ENCODE measurements around the gene CCDC85C. TPM values are rescaled to one million over a fixed set of nuclear protein-coding genes. Genes with fewer than 3 reads are reported as not detected.

Gene CCDC85C
- total and polyA plus RNA-seq, 2 experiments from 2014 or later: 4.5 to 24.9 TPM

GRCh38 chr14:99590746-99591555 is 13.1 kb downstream of the CCDC85C start:
- H3K4me2 ChIP-seq: 0 out of 2 replicates have a peak overlapping the region, but pooled peaks have one; percentile 14
- H4K20me1 ChIP-seq (replicated peaks; ENCODE audit: insufficient read depth): peaks cover 5% of the 10 kb centered on the region; the same call in 1 of the 2 replicates
- ATAC-seq: no peak
- no peak overlapping the region for H3K27ac Mint-ChIP-seq
- no peaks in the 10 kb centered on the region for H3K27me3 ChIP-seq (ENCODE audit: insufficient read depth)
- H3K27ac ChIP-seq (ENCODE audit: low read depth): no peak overlapping the region
- H3F3A ChIP-seq (replicated peaks; ENCODE audit: low read depth): 0 out of 2 replicates have a peak, but pooled peaks cover 4% of the 10 kb centered on the region
- H3K27me3 Mint-ChIP-seq (ENCODE audit: insufficient read depth, low read depth, poor library complexity): peaks cover 16% of the 10 kb centered on the region
- no peak overlapping the region for H3K4me3 Mint-ChIP-seq
- H3K4me1 Mint-ChIP-seq: peaks cover 37% of the 10 kb centered on the region
- peaks cover 20% of the 10 kb centered on the region for H3K4me1 ChIP-seq (ENCODE audit: insufficient read depth)
- H3K4me3 ChIP-seq: no peak overlapping the region
- no peak for DNase-seq (ENCODE audit: low spot score)
- no peaks in the 10 kb centered on the region for H3K36me3 ChIP-seq (ENCODE audit: insufficient read depth)
- H3K9me2 ChIP-seq (ENCODE audit: insufficient read depth): no peaks in the 10 kb centered on the region
- no peaks in the 10 kb centered on the region for H3K9me3 Mint-ChIP-seq
- no peak for TF ChIP-seq ZNF114 (CRISPR knock-in tag; IDR thresholded peaks at IDR 0.05)
- TF ChIP-seq, protein P1, sequence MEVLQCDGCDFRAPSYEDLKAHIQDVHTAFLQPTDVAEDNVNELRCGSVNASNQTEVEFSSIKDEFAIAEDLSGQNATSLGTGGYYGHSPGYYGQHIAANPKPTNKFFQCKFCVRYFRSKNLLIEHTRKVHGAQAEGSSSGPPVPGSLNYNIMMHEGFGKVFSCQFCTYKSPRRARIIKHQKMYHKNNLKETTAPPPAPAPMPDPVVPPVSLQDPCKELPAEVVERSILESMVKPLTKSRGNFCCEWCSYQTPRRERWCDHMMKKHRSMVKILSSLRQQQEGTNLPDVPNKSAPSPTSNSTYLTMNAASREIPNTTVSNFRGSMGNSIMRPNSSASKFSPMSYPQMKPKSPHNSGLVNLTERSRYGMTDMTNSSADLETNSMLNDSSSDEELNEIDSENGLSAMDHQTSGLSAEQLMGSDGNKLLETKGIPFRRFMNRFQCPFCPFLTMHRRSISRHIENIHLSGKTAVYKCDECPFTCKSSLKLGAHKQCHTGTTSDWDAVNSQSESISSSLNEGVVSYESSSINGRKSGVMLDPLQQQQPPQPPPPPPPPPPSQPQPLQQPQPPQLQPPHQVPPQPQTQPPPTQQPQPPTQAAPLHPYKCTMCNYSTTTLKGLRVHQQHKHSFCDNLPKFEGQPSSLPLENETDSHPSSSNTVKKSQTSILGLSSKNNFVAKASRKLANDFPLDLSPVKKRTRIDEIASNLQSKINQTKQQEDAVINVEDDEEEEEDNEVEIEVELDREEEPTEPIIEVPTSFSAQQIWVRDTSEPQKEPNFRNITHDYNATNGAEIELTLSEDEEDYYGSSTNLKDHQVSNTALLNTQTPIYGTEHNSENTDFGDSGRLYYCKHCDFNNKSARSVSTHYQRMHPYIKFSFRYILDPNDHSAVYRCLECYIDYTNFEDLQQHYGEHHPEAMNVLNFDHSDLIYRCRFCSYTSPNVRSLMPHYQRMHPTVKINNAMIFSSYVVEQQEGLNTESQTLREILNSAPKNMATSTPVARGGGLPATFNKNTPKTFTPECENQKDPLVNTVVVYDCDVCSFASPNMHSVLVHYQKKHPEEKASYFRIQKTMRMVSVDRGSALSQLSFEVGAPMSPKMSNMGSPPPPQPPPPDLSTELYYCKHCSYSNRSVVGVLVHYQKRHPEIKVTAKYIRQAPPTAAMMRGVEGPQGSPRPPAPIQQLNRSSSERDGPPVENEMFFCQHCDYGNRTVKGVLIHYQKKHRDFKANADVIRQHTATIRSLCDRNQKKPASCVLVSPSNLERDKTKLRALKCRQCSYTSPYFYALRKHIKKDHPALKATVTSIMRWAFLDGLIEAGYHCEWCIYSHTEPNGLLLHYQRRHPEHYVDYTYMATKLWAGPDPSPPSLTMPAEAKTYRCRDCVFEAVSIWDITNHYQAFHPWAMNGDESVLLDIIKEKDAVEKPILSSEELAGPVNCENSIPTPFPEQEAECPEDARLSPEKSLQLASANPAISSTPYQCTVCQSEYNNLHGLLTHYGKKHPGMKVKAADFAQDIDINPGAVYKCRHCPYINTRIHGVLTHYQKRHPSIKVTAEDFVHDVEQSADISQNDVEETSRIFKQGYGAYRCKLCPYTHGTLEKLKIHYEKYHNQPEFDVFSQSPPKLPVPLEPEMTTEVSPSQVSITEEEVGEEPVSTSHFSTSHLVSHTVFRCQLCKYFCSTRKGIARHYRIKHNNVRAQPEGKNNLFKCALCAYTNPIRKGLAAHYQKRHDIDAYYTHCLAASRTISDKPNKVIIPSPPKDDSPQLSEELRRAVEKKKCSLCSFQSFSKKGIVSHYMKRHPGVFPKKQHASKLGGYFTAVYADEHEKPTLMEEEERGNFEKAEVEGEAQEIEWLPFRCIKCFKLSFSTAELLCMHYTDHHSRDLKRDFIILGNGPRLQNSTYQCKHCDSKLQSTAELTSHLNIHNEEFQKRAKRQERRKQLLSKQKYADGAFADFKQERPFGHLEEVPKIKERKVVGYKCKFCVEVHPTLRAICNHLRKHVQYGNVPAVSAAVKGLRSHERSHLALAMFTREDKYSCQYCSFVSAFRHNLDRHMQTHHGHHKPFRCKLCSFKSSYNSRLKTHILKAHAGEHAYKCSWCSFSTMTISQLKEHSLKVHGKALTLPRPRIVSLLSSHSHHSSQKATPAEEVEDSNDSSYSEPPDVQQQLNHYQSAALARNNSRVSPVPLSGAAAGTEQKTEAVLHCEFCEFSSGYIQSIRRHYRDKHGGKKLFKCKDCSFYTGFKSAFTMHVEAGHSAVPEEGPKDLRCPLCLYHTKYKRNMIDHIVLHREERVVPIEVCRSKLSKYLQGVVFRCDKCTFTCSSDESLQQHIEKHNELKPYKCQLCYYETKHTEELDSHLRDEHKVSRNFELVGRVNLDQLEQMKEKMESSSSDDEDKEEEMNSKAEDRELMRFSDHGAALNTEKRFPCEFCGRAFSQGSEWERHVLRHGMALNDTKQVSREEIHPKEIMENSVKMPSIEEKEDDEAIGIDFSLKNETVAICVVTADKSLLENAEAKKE (CRISPR knock-in tag; IDR thresholded peaks at IDR 0.05): no peak
- no peak for TF ChIP-seq ETS1 (IDR thresholded peaks at IDR 0.05)
- no peak for TF ChIP-seq JUNB (IDR thresholded peaks at IDR 0.05; ENCODE audit: unreplicated experiment)
- no peak for TF ChIP-seq NANOG (IDR thresholded peaks at IDR 0.05; ENCODE audit: borderline replicate concordance)
- TF ChIP-seq REST (IDR thresholded peaks at IDR 0.05; ENCODE audit: unreplicated experiment): no peak
- no peak for TF ChIP-seq EZH2phosphoT487 (IDR thresholded peaks at IDR 0.05; ENCODE audit: unreplicated experiment)
- no peak for TF ChIP-seq CTCF (conservative IDR thresholded peaks at IDR 0.05; ENCODE audit: low read depth in 2 of 2)
- no peak for TF ChIP-seq POLR2AphosphoS5 (IDR thresholded peaks at IDR 0.05; ENCODE audit: low read depth)
- peaks cover 66% of the 10 kb centered on the region for H3K79me2 ChIP-seq (replicated peaks; ENCODE audit: insufficient read depth)
- H3K36me3 Mint-ChIP-seq (ENCODE audit: low read depth): no peaks in the 10 kb centered on the region; the same call in 2 of the 3 replicates
- H2AFZ ChIP-seq: no peak overlapping the region
